Measurements from ENCODE around the gene TMPRSS4.

TMPRSS4 gene

GRCh38 chr11:118064956-118065355, 11.9 kb upstream of the TMPRSS4 start:
- Histone ChIP-seq H3K9me3 (ENCODE audit: severe bottlenecking) (no peaks in the 10 kb centered on the region), H3K4me1 (ENCODE audit: insufficient read depth, poor library complexity, severe bottlenecking) (no peaks in the 10 kb centered on the region), H3K27ac (ENCODE audit: poor library complexity, severe bottlenecking) (no peak overlapping the region), H3K27me3 (ENCODE audit: insufficient read depth, poor library complexity, severe bottlenecking) (no peaks in the 10 kb centered on the region), H3K4me3 (ENCODE audit: severe bottlenecking) (no peak overlapping the region), H3K36me3 (ENCODE audit: low read depth) (no peaks in the 10 kb centered on the region)
- ATAC-seq (ENCODE audit: low read depth) (no peak), DNase-seq (ENCODE audit: low spot score) (peak; percentile 24)
- no peak for TF ChIP-seq CTCF (IDR thresholded peaks at IDR 0.05; ENCODE audit: poor library complexity, severe bottlenecking)

DNA sequence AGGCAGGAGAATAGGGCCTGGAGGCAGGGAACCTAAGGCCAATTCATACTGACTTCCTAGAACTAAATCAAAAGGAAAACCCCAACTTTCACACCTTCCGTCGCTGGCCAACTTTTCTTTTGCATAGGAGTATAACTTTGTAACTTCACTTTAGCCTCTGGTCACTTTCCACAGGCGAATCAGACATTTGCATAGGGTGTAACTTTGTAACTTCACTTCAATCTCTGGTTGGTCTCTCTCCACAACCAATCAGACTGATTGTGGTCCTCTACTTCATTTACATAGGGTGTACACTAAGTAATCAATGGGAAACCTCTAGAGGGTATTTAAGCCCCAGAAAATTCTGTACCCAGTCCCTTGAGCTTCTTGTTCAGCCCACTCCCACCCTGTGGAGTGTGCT, 11.5 kb upstream of the TMPRSS4 start:
- no peaks in the 10 kb centered on the region for H3K27me3 ChIP-seq (ENCODE audit: insufficient read depth, poor library complexity, severe bottlenecking)
- peak; percentile 7 for DNase-seq (ENCODE audit: low spot score)
- no peak for ATAC-seq (ENCODE audit: low read depth)
- H3K4me1 ChIP-seq (ENCODE audit: insufficient read depth, poor library complexity, severe bottlenecking), result no peaks in the 10 kb centered on the region
- H3K4me3 ChIP-seq (ENCODE audit: severe bottlenecking), result no peak overlapping the region
- TF ChIP-seq CTCF (IDR thresholded peaks at IDR 0.05; ENCODE audit: poor library complexity, severe bottlenecking), result no peak
- H3K36me3 ChIP-seq (ENCODE audit: low read depth), result no peaks in the 10 kb centered on the region
- H3K27ac ChIP-seq (ENCODE audit: poor library complexity, severe bottlenecking), result no peak overlapping the region
- no peaks in the 10 kb centered on the region for H3K9me3 ChIP-seq (ENCODE audit: severe bottlenecking)

GRCh38 chr11:118067006-118067405, 9.9 kb upstream of the TMPRSS4 start:
- H3K36me3 ChIP-seq (ENCODE audit: low read depth), result no peaks in the 10 kb centered on the region
- ATAC-seq (ENCODE audit: low read depth) (no peak), DNase-seq (ENCODE audit: low spot score) (peak; percentile 19)
- H3K27ac ChIP-seq (ENCODE audit: poor library complexity, severe bottlenecking), result no peak overlapping the region
- H3K4me3 ChIP-seq (ENCODE audit: severe bottlenecking), result no peak overlapping the region
- no peaks in the 10 kb centered on the region for H3K27me3 ChIP-seq (ENCODE audit: insufficient read depth, poor library complexity, severe bottlenecking)
- no peaks in the 10 kb centered on the region for H3K9me3 ChIP-seq (ENCODE audit: severe bottlenecking)
- TF ChIP-seq CTCF (IDR thresholded peaks at IDR 0.05; ENCODE audit: poor library complexity, severe bottlenecking), result no peak
- no peaks in the 10 kb centered on the region for H3K4me1 ChIP-seq (ENCODE audit: insufficient read depth, poor library complexity, severe bottlenecking)

DNA sequence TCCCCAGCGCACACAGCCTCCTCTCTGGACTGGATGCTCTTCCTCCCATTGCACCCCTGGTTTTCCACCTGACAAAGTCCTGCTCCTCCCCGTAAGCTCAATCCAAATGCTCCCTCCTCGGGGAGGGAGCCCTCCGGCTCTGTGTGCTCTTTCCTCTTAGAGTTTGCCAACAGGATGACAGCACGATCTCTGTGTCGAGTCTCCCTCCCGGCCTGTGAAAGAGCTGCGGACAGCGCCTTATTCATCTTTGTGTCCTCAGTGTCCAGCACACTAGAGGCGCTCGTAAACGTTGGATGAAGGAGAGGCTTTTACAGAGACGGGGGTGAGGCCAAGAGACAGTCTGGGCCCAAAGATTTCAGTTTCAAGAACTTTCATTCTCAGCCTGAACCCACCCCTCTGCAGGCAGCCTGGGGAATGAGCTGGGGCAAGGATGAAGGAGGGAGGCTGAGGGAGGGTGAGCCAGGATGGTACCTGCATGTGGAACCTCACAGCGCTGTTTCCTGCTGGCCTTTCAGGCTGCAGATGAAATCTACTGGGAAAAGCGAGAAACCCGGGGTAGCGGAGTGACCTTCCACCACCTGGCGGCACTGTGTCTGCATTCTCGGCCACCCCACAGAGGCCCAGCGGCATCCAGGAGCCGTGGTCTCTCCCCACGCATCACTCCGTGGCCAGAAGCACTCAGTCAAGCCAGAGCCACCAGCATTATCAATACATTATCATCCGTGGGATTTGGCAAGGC, 8.5 kb upstream of the TMPRSS4 start:
- DNase-seq (ENCODE audit: low spot score) (no peak), ATAC-seq (ENCODE audit: low read depth) (no peak)
- no peaks in the 10 kb centered on the region for H3K27me3 ChIP-seq (ENCODE audit: insufficient read depth, poor library complexity, severe bottlenecking)
- no peaks in the 10 kb centered on the region for H3K9me3 ChIP-seq (ENCODE audit: severe bottlenecking)
- H3K4me3 ChIP-seq (ENCODE audit: severe bottlenecking), result no peak overlapping the region
- no peaks in the 10 kb centered on the region for H3K36me3 ChIP-seq (ENCODE audit: low read depth)
- no peak overlapping the region for H3K27ac ChIP-seq (ENCODE audit: poor library complexity, severe bottlenecking)
- no peaks in the 10 kb centered on the region for H3K4me1 ChIP-seq (ENCODE audit: insufficient read depth, poor library complexity, severe bottlenecking)
- TF ChIP-seq CTCF (IDR thresholded peaks at IDR 0.05; ENCODE audit: poor library complexity, severe bottlenecking), result no peak

GRCh38 chr11:118068945-118069612, 7.8 kb upstream of the TMPRSS4 start:
- H3K36me3 ChIP-seq (ENCODE audit: low read depth), result no peaks in the 10 kb centered on the region
- H3K4me1 ChIP-seq (ENCODE audit: insufficient read depth, poor library complexity, severe bottlenecking), result no peaks in the 10 kb centered on the region
- no peaks in the 10 kb centered on the region for H3K9me3 ChIP-seq (ENCODE audit: severe bottlenecking)
- ATAC-seq (ENCODE audit: low read depth) (no peak), DNase-seq (ENCODE audit: low spot score) (no peak)
- H3K27me3 ChIP-seq (ENCODE audit: insufficient read depth, poor library complexity, severe bottlenecking), result no peaks in the 10 kb centered on the region
- no peak overlapping the region for H3K4me3 ChIP-seq (ENCODE audit: severe bottlenecking)
- H3K27ac ChIP-seq (ENCODE audit: poor library complexity, severe bottlenecking), result no peak overlapping the region
- TF ChIP-seq CTCF (IDR thresholded peaks at IDR 0.05; ENCODE audit: poor library complexity, severe bottlenecking), result no peak
